Spleen (tissue), 7 donors: ENCODE measurements around the gene KLHL2.

ENCODE experiments used
- CTCF ChIP-seq, 11 experiments: fragments of 200-600 bp in 7 of 11; fragments of 450-650 bp in 4 of 11; sonication (generic) in 4 of 11; IDR thresholded peaks in 8 of 11; conservative IDR thresholded peaks in 3 of 11; 1 replicate in 7 of 11; 2 replicates in 4 of 11; pipeline versions ENCODE4 v1.4.0 to v1.8.0; 2016 to 2021; ENCODE audit warnings: antibody characterized with exemption in 11 of 11, inconsistent platforms in 4 of 11, mild to moderate bottlenecking in 1 of 11
- POLR2A ChIP-seq, 3 donors: fragments of 450-650 bp; IDR thresholded peaks; one replicate each; pipeline ENCODE4 v1.5.1; 2017; ENCODE audit warnings: antibody characterized with exemption in 3 of 3, mild to moderate bottlenecking in 1 of 3
- POLR2AphosphoS5 ChIP-seq, 3 donors: sonication (generic); formaldehyde crosslinking; IDR thresholded peaks; one replicate each; pipeline ENCODE4 v1.5.1; 2017; ENCODE audit warnings: antibody characterized with exemption in 3 of 3
- donor health status: DM: no; HTN: no; CAD: no; lungs with moderate emphysema.
- donor health status: DM: no; HTN: no; CAD: no.
- donor health status: DM: no; HTN: no; CAD: no.

GRCh38 chr4:165217325-165217724 is 10.0 kb downstream of the KLHL2 start:
- TF ChIP-seq POLR2A (IDR thresholded peaks at IDR 0.05) (no peak), CTCF (IDR thresholded peaks at IDR 0.05 in 8 of 11, conservative IDR thresholded peaks at IDR 0.05 in 3 of 11) (no peak), POLR2AphosphoS5 (IDR thresholded peaks at IDR 0.05) (no peak)
